G401.6 (cell line): Measurements from ENCODE around the gene WDR12.
"Not testable (repeated sequence)": the region's sequence is repeated elsewhere in the genome, so short reads cannot be mapped to it uniquely, and the experiment has no call there.

Experiments
- FAIRE-seq: peaks from 2 replicates; lab custom pipeline; 2012; peaks lifted over from hg19 to GRCh38; lab: Jason Lieb, UNC

WDR12 gene

GRCh38 chr2:202883987-202884675 is 27.3 kb downstream of the WDR12 start:
- FAIRE-seq = no peak

GRCh38 chr2:202881570-202881969 is 29.9 kb downstream of the WDR12 start:
- FAIRE-seq = no peak

- no peak for FAIRE-seq
Observed at GRCh38 chr2:202877699-202878098, 33.8 kb downstream of the WDR12 start.

- no peak for FAIRE-seq
Observed at GRCh38 chr2:202871300-202872141, 40.0 kb downstream of the WDR12 start, which contains the start of gene ICA1L. Gene ICA1L, minus strand, starts transcription at chr2:202871766. Its CDS starts 42,757 bp downstream, at chr2:202829009.

GRCh38 chr2:202870431-202871299 is 40.8 kb downstream of the WDR12 start:
- FAIRE-seq = peak; percentile 37

- FAIRE-seq = no peak
Observed at GRCh38 chr2:202861987-202862386, 49.5 kb downstream of the WDR12 start.

GRCh38 chr2:202858601-202859000 is 52.9 kb downstream of the WDR12 start:
- FAIRE-seq = no peak

- not testable (repeated sequence) for FAIRE-seq
Observed at GRCh38 chr2:202849343-202849742, 62.1 kb downstream of the WDR12 start.

GRCh38 chr2:202848813-202849212 is 62.7 kb downstream of the WDR12 start:
- FAIRE-seq = no peak

- FAIRE-seq = no peak
Observed at GRCh38 chr2:202847693-202848524, 63.6 kb downstream of the WDR12 start.

- FAIRE-seq = no peak
Observed at GRCh38 chr2:202844656-202845055, 66.8 kb downstream of the WDR12 start.

- no peak for FAIRE-seq
Observed at GRCh38 chr2:202842690-202843089, 68.8 kb downstream of the WDR12 start.

GRCh38 chr2:202841090-202841867 is 70.2 kb downstream of the WDR12 start:
- FAIRE-seq = no peak

- peak; percentile 92 for FAIRE-seq
Observed at GRCh38 chr2:202831242-202832220, 79.9 kb downstream of the WDR12 start.

- FAIRE-seq = no peak
Observed at GRCh38 chr2:202824901-202825300, 86.6 kb downstream of the WDR12 start.
